HUDEP-2 (cell line): ENCODE measurements around the gene SNAP91.
"Not testable (repeated sequence)": the region's sequence is repeated elsewhere in the genome, so short reads cannot be mapped to it uniquely, and the experiment has no call there.

Experiments
- DNase-seq, 76 experiments: peaks; one replicate each; lab custom pipeline; 2025; ENCODE audit not compliant: unreplicated experiment in 76 of 76; lab: John Stamatoyannopoulos, UW

SNAP91 gene

DNA sequence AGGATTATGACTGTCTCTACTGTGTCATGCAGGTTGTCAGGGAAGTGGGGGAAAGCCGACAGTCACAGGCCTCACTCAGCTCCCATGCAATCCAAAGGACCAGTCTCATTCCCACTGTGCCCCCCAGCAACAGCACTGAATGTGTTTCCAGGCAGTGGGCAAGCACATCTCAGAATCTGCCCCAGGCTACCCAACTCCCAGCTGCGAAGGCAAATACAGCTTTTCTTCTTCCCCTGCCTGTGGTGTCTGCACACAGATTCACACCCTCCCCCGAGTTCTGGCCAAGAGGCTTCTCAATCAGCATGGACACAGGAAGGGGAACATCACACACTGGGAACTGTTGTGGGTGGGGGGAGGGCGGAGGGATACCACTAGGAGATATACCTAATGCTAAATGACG is 75.3 kb downstream of the SNAP91 start:
- no peak for DNase-seq

DNA sequence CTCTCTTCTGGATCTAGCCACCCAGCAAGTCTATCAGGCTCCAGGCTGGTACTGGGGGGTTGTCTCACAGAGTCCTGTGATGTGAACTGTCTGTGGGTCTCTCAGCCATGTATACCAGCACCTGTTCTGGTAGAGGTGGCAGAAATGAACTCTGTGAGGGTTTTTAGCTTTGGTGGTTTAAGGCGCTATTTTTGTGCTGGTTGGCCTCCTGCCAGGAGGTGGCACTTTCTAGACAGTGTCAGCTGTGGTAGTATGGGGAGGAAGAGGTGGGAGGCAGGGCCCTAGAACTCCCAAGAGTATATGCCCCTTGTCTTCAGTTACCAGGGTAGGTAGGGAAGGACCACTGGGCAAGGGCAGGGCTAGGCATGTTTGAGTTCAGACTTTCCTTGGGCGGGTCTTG is 75.8 kb downstream of the SNAP91 start:
- no peak for DNase-seq

DNA sequence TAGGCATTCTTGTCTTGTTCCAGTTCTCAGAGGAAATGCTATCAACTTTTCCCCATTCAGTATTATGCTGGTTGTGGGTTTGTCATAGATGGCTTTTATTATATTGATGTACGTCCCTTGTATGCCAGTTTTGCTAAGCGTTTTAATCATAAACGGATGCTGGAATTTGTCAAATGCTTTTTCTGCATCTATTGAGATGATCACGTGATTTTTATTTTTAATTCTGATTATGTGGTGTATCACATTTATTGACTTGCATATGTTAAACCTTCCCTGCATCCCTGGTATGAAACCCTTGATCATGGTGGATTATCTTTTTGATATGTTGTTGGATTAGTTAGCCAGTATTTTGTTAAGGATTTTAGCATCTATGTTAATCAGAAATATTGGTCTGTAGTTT is 79.0 kb downstream of the SNAP91 start:
- DNase-seq, result not testable (repeated sequence)

DNA sequence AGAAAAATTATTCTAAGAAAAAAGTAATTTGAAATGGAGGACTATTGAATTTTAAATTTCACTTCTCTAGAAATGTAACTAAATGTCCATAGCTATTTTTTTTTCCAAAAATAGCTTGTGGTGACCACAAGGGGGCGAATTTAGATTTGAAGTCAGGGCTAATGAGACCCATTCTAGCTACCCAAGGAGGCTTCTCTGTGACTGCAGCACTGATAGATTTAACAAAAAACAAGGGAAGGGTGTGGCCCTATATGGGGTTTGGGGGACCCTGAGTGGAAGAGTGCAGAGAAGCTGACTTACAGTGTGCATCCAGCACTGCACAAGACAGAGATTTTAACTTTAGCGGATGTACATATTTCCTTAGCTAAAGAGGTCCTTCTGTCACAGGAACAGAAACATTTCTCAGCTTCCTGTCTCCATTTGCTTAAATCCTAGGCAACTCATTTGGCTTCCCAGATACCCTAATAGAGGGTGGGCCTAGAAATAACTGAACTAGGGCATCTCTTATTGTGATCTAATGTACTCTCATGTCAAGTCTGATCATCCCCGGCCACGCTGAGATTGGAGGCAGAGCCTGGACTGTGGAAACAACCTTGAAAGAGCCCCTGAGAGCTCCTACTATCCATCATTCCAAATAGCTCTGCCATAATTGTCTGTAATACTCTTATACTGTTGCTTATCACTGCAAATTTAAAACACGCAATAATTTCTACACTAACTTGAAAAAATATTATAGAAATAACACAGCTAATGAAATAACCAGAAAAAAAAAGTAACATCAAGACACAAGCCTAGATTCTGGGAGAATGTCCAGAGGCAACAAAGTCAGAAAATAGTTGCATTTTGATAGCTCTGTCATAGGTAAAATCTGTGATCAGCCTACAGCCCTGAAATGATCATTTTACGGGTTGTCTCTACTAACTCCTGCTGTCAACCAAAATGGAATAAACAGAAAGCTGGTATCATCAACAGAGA is 93.6 kb downstream of the SNAP91 start:
- DNase-seq, result peak in 15 of 76 experiments; percentile 3 to 38 (median 20)

DNA sequence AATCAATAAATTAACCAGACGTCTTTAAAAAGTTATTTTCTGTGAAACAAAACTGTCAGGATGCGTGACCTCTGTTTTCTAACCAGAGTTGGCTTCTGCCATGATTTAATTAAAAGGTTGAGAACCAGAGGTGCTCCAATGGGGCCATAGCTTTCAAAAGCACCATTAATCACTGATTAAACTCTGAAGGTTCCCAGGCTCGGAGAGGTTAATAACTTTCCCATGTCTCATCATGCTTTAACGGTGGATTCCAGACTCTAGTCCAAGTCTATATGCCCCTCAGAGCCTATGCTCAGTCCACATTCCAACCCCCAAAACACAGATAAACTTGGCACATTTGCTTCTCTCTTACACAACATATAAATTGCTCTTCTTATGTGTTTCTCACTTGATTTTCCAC is 95.5 kb downstream of the SNAP91 start:
- no peak for DNase-seq

DNA sequence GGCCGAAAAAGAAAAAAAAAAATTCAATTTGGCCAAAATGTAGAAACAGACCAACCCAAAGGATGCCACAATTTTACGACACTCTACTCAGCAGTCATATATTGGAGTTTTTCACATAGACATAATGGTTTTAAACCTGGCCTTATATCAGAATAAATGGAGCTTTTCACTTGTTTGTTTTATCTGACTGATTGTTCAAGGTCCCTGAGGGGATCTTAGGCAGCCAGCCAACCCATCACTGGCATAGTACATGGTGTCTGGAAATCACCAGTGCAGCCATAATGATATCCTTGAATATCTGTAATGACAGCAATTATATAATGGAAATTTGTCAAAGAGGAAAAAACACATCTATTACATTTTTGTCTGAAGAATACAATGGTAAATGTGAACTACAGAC is 99.7 kb downstream of the SNAP91 start:
- DNase-seq, result no peak

DNA sequence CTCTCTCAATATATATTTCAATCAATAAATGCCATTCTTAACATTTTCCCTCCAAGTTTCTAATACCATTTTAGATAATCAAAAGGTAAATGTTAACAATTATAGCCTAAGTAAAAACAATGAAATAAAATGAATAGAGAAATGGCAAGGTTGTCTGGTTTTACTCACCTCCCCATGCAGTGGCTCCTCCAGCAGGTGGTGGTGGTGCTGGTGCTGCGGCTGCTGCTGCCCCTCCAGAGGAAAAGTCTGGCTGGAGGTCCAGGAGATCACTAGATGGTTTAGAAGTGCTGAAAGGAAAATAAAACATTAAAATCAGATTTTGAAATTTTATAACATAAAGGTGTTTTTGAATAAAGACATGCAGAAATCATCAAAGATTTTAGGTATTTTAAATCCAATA is 103.4 kb downstream of the SNAP91 start:
- DNase-seq, result no peak

DNA sequence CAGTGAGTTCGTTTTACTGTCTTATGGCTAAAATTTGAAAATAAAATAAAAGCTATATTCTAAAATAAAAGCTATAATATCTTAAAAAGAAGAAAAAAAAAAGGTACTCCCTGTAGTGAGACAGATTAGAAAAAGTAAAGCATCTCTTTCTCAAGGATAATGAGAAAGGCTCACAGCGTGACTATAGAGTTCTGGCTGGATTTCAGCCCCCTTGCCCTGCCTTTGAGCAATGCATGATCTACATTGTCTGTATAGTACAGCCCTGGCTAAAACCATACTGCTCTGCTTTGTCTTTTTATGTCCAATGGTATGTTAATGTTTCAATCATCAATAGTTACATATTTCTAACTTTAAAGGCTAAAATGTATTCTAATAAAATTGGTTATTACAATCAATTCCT is 105.3 kb downstream of the SNAP91 start:
- no peak for DNase-seq

DNA sequence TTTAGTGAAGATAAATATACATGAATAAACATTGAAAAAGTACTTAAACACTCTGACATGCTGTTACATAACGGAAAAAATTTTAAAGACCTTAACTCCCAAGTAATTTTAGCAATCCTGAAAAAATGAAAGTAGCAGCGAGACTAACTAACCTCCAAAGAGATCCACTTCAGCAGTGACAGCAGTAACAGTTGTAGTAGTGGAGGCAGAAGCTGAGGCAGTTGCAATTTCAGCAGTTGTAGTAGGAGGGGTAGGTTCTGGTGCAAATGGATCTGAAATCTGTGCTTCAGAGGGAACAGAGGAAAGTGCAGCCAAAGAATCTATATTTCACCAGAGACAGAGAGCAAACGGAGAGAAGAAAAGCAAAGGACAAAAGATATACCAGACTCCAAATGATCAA is 107.8 kb downstream of the SNAP91 start:
- no peak for DNase-seq

DNA sequence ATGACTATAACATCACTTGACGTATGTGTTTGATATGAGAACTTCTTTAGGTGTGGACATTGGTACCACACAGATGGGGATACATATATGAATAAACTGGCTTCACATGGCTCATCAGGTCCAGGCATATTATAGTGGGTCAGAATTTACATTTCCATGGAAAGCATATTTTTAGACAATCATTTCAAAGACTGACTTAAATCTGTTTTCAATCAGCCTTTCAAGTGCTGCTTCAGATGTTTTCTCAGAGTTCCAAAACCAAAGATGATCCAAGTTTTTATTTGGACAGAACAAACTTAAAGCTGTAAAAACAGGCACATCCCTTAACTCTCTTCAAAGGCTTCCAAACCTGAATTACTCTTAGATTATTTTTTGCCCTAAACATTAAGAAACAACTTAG is 108.4 kb downstream of the SNAP91 start:
- DNase-seq, result no peak

DNA sequence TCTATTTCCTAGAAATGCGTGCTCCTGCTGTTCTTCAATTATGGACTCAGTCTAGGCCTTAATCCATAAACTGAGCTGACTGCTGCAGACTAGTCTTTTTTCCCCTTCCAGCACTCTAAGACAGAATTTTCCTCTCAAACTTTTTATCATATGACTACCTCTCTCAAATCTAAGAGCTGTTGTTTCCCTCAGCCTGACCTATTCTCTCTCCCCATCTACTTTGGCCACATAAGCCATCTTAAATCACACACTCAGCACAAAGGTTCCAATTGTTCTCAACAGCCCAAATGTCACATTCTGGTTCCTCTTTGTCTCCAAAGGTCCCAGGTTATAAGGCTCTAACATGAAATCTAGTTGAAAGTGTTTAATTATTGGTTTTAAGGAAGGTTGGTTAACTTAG is 111.4 kb downstream of the SNAP91 start:
- no peak for DNase-seq

DNA sequence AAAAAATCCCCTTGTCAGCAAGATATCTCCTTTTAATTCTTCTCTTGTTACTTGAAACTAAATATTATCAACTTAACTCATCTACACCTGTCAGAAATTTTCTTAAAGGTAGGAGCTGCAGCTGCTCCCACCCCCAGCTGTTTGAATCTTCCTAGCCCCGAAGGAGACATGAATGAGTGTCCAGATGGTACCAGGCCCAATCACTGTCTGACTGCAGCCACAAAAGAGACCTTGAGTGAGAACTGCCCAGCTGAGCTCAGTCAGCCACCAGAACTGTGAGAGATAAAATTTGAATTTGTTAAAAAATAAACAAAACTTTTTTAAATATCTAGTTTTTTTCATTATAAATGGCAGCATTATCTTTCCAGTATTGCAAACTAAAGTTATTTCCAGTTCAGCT is 111.8 kb downstream of the SNAP91 start:
- DNase-seq, result no peak

DNA sequence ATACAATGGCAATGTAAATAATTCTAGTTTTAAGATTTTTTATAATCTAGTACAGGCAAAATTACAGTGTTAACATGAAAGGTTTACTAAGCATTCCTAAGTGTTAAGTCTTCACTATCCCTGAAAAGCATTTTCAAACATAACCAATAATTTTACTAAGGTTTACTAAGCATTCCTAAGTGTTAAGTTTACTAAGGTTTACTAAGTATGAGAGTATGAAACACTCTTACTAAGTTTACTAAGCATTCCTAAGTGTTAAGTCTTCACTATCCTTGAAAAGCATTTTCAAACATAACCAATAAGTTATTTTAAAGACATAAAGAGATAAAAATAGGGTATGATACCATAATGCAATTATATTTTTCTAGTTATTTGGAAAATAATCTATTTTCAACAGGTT is 114.0 kb downstream of the SNAP91 start:
- DNase-seq, result no peak

DNA sequence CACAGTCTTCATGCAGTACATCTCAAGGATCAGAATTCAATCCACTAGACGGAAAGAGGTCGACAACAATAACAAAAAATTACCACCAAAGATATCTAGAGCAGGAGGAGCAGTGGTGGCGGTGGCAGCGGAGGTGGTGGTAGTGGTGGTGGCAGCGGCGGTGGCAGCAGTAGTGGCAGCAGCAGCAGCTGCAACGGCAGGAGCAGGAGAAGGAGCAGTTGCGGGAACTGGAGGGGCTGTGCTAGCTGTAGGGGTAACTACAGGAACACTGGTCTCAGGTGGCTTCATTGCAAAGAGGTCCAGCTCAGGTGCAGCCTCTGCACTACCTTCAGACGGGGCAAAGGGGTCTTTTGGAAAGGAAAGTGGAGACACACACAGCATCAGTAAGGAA is 115.5 kb downstream of the SNAP91 start:
- no peak for DNase-seq

DNA sequence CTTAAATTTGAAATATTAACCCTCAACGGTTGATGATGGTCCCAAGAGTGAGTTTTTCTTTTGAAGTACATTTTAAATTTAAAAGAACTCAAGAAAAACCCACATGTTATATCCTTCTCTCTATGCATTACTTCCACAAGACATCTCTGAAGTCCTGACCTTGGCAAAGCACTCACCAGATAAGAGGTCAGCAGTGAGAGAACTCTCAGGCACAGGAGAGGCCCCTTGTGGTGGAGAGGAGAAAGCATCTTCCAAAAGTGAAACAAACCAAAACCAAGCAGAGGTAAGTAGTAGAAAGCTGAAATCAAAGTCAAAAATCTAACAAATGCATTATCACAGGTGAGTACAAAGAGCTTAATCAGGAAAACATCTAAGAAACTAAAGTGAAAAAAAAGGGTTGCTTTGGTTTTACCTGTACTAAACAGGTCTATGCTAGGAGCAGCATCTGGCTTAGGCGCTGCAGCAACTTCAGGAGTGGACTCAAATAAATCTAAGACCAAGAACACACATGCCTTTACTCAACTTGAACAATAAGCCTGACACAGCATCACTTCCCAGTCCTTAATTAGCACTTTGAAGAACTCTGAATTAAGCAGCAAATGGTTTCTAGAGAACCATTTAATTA is 116.0 kb downstream of the SNAP91 start:
- DNase-seq, result peak in 29 of 76 experiments; percentile 1 to 58 (median 28)

DNA sequence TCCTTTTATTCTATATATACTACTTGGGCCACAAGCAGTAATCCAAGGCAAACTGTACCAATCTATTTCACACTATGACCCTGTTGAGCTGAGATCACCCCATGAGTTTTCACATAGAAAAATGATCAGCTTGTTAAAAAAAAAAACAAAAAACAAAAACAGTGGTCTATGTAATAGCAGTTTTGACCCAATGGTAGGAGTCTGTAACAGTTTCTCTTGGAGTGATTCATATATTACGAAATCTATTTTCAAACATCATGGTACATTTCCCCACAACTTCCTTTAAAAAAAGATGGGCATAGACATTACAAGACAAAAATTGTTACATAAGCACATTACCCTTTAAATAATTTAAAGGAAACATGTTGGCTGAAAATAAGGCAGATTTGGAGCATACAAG is 118.5 kb downstream of the SNAP91 start:
- DNase-seq, result no peak

DNA sequence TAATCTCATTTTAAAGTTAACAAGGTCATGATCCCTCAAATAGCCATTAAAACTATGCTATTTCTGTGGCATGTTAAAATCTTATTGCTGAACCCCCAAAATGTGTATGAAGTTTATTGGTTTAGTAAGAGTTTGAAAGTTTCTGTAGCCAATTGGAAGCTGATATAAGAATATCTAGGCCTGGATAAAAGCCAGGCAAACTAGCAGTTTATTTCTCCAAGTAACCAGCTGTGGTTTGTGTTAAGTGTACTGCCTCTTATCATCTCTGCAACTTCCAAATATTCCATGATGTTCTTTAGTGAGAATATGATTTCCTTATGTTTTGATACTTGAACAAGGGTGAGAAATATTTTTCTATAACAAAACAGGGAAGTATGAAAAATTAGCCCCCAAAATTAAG is 119.8 kb downstream of the SNAP91 start:
- DNase-seq, result no peak

DNA sequence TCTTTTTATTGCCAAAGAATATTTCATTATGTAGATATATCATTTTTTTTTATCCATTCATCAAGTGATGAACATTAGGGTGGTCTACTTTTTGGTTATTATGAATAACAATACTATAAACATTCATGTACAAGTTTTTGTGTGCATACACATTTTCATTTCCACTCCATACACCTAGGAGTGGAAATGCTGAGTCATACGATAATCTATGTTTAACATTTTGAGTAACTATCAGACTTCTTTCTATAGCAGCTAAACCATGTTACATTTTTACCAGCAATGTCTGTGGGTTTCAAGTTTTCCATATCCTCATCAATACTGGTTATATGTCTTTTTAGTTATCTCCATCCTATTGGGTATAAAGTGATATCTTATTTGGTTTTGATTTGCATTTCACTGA is 130.8 kb downstream of the SNAP91 start:
- DNase-seq, result no peak

DNA sequence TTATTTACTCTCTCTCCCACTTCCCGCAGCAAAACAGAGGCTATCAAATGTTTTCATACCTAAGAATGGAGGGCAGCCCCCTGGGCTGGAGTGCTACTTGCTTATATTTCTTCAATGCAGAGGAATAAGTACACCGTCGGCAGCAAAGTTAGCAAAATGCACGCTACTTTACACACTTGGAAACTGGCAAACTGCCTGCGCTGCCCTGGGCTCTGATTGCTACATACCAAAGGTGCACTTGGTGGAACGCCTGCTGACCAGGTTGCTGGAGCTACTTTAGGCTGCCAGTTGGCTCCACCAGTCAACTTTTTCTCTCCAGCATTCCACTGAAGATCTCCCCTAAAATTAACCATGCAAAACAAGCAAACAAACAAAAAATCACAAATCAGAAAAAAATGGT is 134.1 kb downstream of the SNAP91 start:
- no peak for DNase-seq

DNA sequence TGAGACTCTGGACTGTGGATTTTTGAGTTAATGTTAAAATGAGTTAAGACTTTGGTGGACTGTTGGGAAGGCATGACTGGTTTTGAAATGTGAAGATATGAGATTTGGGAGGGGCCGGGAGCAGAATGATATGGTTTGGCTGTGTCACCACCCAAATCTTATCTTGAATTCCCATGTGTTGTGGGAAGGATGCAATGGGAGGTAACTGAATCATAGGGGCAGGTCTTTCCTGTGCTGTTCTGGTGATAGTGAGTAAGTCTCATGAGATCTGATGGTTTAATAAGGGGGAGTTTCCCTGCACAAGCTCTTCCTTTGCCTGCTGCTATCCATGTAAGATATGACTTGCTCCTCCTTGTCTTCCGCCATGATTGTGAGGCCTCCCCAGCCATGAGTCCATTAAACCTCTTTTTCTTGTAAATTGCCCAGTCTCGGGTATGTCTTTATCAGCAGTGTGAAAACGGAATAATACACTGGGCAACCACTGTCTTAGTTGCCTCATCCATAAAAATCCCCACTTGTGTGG is 137.2 kb downstream of the SNAP91 start:
- peak in 11 of 76 experiments; percentile 1 to 64 (median 14) for DNase-seq

DNA sequence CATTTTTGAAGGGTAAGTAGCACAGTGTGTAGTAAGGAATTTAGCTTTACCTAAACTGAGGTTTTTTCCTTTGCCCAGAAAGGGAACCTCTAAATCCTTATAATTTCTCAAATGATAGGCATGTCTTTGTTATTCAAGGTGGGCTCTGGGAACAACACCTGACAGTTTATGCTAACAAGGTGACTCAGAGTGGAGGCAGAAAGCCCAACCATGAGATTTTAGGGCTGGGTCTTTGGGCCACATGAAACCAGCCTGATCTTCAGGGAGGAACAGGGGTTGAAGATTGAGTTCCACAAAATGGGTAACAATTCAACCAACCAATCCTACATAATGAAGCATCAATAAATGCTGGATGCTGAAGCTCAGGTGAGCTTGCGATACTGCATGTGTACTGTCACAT is 149.9 kb downstream of the SNAP91 start:
- no peak for DNase-seq

DNA sequence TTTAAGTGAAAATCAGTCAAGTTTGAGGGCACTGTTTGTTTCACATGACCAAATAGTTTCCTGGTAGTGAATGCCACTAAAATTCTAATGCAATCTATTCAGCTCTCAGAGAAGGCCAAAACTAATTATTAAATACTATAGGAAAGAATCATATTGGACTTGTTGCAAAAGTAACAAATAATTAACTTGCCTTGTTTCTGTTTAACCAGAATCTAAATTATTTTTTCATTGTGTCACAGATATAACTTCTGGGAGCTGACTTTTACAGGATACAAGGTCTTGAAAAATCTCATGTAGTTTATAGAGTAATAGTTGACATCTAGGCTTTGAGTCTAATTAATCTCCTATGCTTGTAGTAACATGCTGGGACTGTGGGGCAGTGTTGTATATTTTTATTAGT is 152.0 kb downstream of the SNAP91 start:
- DNase-seq, result no peak
